WI38 (cell line): ENCODE measurements around the gene MANBA.
"Not testable (repeated sequence)": the region's sequence is repeated elsewhere in the genome, so short reads cannot be mapped to it uniquely, and the experiment has no call there.

ENCODE experiments used
- H3K4me3 ChIP-seq: 2 replicates; pipeline ENCODE4 v1.5.1; 2011; ENCODE audit warnings: low read depth, mild to moderate bottlenecking, control low read depth, low read length
- CTCF ChIP-seq: IDR thresholded peaks from 2 replicates; pipeline ENCODE4 v1.5.1; 2012; ENCODE audit warnings: low read depth, mild to moderate bottlenecking, control low read depth, low read length

Gene MANBA

DNA sequence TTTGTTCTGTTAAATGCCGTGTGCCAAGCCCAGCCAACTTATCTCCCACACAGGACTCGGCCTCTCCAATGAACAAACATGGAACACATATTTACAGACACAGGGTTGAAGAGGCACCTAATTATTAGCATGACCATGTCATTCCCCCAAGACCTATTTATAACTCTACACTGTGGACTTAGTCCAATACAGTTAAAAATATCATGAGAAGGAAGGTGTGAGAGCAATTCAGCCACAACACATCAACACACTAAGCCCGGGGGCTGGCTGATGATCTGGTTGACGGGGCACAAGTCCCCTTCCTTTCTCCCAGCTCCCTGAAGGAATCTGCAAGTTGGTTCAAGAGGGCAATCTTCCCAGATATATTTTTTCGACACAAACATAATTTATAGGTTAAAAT, 28.1 kb downstream of the MANBA start:
- H3K4me3 ChIP-seq: no peak overlapping the region
- TF ChIP-seq CTCF: no peak

- no peak overlapping the region for H3K4me3 ChIP-seq
- no peak for TF ChIP-seq CTCF
Measured at GRCh38 chr4:102730968-102731533, 29.7 kb downstream of the MANBA start.

DNA sequence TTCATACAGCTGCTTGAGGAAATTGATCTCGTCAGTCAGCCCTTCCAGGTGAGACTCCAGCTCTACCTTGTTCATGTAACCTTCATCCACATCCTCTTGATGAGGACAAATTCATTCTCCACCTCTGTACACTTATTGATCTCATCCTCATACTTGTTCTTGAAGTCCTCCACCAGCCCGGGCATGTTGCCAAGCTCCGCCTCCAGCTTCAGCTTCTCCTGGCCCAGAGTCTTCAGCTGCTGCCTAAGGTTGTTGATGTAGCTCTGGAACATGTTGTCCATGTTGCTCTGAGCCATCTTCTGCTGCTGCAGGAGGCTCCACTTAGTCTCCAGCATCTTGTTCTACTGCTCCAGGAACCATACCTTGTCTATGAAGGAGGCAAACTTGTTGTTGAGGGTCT, 31.3 kb downstream of the MANBA start:
- H3K4me3 ChIP-seq: not testable (repeated sequence)

- H3K4me3 ChIP-seq: not testable (repeated sequence)
Measured at GRCh38 chr4:102726919-102727318, 33.8 kb downstream of the MANBA start.

DNA sequence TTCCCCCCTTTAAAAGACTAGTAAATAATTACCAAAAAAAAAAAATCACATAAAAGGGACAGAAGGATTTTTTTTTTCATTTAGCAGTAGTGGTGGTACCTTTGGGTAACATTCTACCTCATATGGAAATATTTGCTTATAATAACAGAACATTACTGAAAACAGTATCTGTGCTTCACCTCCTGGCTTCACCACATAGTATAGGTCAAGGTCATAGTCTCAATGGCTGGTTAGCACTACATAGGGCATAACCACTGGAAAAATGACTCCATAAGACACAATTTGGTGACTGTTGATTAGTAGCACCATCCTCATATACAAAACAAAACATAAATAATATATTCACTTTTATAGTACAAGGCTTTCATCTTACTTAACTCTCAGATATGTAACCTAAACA, 34.7 kb downstream of the MANBA start:
- no peak overlapping the region for H3K4me3 ChIP-seq
- no peak for TF ChIP-seq CTCF

- H3K4me3 ChIP-seq: no peak overlapping the region
- no peak for TF ChIP-seq CTCF
Measured at GRCh38 chr4:102725229-102725628, 35.5 kb downstream of the MANBA start.

DNA sequence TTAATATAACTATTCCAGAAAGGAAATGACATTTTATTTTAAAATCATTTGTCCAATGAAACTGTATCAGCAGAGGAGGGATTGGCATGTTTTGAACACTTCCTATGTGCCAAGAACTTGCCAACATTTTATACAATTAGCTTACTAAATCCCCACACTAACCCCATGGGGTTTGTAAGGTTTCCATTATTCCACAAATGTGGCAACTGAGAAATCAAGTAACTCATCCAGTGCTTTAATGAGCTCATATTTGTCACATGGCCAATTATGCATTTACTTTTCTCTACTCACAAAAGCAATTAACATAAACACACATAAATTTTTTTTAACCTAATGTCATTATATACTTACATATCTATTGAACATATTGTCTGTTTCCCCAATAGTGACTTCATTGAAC, 37.3 kb downstream of the MANBA start:
- TF ChIP-seq CTCF: no peak
- no peak overlapping the region for H3K4me3 ChIP-seq

DNA sequence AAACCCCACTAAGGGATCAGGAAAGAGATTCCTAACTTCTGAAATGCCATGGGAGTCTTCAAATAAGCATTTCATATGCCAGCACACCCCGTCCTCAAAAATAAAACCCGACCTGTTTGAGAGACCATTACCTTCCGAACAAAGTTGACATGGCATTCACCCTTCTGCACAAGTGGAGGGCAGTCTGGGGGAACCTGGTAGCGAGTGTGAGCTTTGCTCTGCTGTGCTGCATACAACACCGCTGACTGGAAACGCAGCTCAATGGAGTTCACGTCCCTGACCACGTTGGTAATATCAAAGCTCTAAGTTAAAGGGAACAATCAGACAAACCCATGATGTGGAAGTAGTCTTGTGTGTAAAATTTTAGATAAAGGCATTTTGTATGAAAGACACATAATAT, 38.0 kb downstream of the MANBA start:
- TF ChIP-seq CTCF: no peak
- no peak overlapping the region for H3K4me3 ChIP-seq

DNA sequence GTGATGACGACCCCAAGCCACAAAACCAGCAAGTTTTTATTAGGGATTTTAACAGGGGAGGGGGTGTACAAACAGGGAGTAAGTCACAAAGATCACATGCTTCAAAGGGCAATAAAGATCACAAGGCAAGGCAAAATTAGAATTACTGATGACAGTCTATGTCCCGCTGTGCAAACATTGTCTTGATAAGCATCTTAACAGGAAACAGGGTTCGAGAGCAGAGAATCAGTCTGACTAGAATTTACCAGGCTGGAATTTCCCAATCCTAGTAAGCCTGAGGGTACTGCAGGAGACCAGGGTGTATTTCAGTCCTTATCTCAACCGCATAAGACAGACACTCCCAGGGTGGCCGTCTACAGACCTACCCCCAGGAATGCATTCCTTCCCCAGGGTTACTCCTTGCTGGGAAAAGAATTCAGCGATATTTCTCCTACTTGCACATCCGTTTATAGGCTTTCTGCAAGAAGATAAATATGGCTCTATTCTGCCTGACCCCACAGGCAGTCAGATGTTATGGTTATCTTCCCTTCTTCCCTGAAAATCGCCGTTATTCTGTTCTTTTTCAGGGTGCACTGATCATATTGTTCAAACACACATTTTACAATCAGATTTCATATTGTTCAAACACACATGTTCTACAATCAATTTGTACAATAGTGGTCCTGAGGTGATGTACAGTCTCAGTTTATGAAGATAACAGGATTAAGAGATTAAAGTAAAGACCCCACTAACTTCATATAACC, 41.8 kb downstream of the MANBA start:
- H3K4me3 ChIP-seq: not testable (repeated sequence)
